ENCODE results near the gene PRKRA. TPM values are rescaled to one million over a fixed set of nuclear protein-coding genes. Genes with fewer than 3 reads are reported as not detected.
A peak's percentile ranks its signal among the peaks of the same experiment; 100 is the strongest.

PRKRA gene
- polyA plus RNA-seq, 1 of the 3 experiments (the other 2 are of a cell fraction) = 44.3 TPM

DNA sequence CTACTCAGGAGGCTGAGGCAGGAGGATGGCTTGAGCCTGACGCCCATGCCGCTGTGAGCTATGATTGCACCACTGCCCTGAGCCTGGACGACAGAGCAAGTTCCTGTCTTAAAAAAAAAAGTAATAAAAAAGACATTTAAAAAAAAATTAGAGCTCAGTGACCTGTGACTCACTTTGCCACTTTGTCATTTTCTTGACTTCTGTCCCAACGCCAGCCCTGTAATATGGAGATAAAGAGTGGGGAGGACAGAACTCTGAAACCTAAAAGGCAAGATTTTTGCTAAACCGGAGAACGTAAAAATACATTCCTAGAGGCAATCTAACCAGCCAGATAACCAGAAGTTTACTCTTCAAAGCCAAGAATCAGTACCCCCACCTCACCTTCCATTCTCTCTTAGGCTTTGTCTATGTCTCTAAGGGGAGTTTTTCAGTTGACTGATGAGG is 49.0 kb downstream of the PRKRA start (continued):
- TF ChIP-seq, protein P1, sequence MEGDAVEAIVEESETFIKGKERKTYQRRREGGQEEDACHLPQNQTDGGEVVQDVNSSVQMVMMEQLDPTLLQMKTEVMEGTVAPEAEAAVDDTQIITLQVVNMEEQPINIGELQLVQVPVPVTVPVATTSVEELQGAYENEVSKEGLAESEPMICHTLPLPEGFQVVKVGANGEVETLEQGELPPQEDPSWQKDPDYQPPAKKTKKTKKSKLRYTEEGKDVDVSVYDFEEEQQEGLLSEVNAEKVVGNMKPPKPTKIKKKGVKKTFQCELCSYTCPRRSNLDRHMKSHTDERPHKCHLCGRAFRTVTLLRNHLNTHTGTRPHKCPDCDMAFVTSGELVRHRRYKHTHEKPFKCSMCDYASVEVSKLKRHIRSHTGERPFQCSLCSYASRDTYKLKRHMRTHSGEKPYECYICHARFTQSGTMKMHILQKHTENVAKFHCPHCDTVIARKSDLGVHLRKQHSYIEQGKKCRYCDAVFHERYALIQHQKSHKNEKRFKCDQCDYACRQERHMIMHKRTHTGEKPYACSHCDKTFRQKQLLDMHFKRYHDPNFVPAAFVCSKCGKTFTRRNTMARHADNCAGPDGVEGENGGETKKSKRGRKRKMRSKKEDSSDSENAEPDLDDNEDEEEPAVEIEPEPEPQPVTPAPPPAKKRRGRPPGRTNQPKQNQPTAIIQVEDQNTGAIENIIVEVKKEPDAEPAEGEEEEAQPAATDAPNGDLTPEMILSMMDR (IDR thresholded peaks at IDR 0.05) = no peak
- TF ChIP-seq GABPA (IDR thresholded peaks at IDR 0.05; ENCODE audit: low read depth) = no peak
- TF ChIP-seq, protein P2, sequence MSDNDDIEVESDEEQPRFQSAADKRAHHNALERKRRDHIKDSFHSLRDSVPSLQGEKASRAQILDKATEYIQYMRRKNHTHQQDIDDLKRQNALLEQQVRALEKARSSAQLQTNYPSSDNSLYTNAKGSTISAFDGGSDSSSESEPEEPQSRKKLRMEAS (IDR thresholded peaks at IDR 0.05; ENCODE audit: low read depth) = no peak
- TF ChIP-seq FOSL2 (IDR thresholded peaks at IDR 0.05; ENCODE audit: borderline replicate concordance, low read depth) = no peak
- no peak for TF ChIP-seq RCOR1 (IDR thresholded peaks at IDR 0.05; ENCODE audit: low read length)
- no peak for TF ChIP-seq RAD21 (IDR thresholded peaks at IDR 0.05; ENCODE audit: low read length)
- TF ChIP-seq NFIC (IDR thresholded peaks at IDR 0.05; ENCODE audit: borderline replicate concordance) = no peak
- no peak for TF ChIP-seq SMC3 (IDR thresholded peaks at IDR 0.05; ENCODE audit: low read depth, low read length)
- no peak for TF ChIP-seq CHD2 (IDR thresholded peaks at IDR 0.05; ENCODE audit: low read length, partially characterized antibody)

DNA sequence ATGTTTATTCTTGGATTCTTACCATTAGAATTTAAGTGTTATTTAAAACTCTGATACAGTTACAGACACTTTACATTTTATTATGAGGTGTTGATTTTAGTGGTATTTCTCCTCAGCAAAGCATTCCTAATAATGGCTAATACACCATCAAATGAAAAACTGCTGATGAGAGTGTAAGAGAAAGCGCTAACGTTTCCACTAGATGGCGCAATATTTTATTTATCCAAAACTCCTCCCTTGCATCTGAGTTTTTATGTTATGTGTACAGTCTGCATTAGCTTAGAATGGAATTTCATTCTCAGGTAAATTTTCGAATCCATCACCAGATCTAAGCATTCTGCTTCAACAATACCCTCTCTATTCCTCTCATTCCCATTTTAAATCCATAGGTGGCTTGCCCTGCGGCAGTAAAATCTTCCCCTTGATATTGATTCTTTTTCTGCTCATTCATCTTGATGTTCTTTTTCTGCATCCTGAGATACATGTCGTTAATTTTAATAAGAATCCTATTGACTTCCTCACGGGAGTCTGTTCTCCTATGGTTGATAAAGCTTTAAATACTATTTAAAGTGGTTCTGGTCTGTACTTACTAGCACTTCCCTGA is 53.9 kb downstream of the PRKRA start:
- TF ChIP-seq GABPA (IDR thresholded peaks at IDR 0.05; ENCODE audit: low read depth) = no peak
- peak; percentile 64 for TF ChIP-seq RAD21 (IDR thresholded peaks at IDR 0.05; ENCODE audit: low read length)
- TF ChIP-seq ELF1 (IDR thresholded peaks at IDR 0.05) = no peak
- TF ChIP-seq SMC3 (IDR thresholded peaks at IDR 0.05; ENCODE audit: low read depth, low read length) = peak; percentile 55
- TF ChIP-seq, protein P1 (IDR thresholded peaks at IDR 0.05) = peak; percentile 78
- no peaks in the 10 kb centered on the region for H3K27me3 ChIP-seq (ENCODE audit: insufficient read depth)
- 0 out of 2 replicates have a peak overlapping the region, but pooled peaks have one; percentile 29 for H2AFZ ChIP-seq (ENCODE audit: low read depth)
- 17% methylated on average over 7 of the region's 7 CpGs for WGBS (ENCODE audit: low lambda C conversion rate)
- CTCF ChIA-PET = interaction anchor here (0.6 to 14.9 kb wide), 16 partner anchors 8 to 597 kb away, joined by 3 to 199 read pairs (median 3); partner anchors contain the start of gene RBM45
- H3K9me3 ChIP-seq = no peaks in the 10 kb centered on the region
- no peaks in the 10 kb centered on the region for H3K9me2 ChIP-seq
- no peaks in the 10 kb centered on the region for H3K36me3 ChIP-seq (replicated peaks in 1 of 2; ENCODE audit: control insufficient read depth in 1 of 2, insufficient read depth in 2 of 2, low read length in 1 of 2)
- peaks cover 3% of the 10 kb centered on the region for H3F3A ChIP-seq (replicated peaks; ENCODE audit: insufficient read depth)
- H3K27ac ChIP-seq (ENCODE audit: low read depth in 2 of 2, low read length in 1 of 2) = no peak overlapping the region
- H3K4me2 ChIP-seq = no peak overlapping the region
- H3K9ac ChIP-seq = no peak overlapping the region
- no peaks in the 10 kb centered on the region for H3K79me2 ChIP-seq (ENCODE audit: insufficient read depth)
- POLR2A ChIA-PET = no interaction called here
- H3K4me1 ChIP-seq (ENCODE audit: control insufficient read depth in 1 of 2, insufficient read depth in 2 of 2, low read depth in 1 of 2, low read length in 1 of 2) = peaks cover 0 to 3% of the 10 kb centered on the region in 2 experiments; a peak in 1 of 4 replicates
- H4K20me1 ChIP-seq (ENCODE audit: insufficient read depth) = no peaks in the 10 kb centered on the region
- DNase-seq = peak; percentile 44
- H3K4me3 ChIP-seq (ENCODE audit: low read depth in 2 of 2, low read length in 1 of 2) = no peak overlapping the region

Data from SK-N-SH (cell line).